GM12892 (cell line): ENCODE measurements around the gene EHBP1.

ENCODE experiments used
- DNase-seq: peaks from one replicate; pipeline ENCODE4 v3.0.0; 2011; ENCODE audit not compliant: insufficient read length
- FAIRE-seq: peaks from 2 replicates; lab custom pipeline; 2011; peaks lifted over from hg19 to GRCh38; lab: Jason Lieb, UNC
- POLR2A ChIP-seq: IDR thresholded peaks from 2 replicates; pipeline ENCODE4 v1.6.1; 2011; ENCODE audit warnings: low read depth, low read length, control low read depth
- POLR2AphosphoS5 ChIP-seq: IDR thresholded peaks from 2 replicates; pipeline ENCODE4 v1.6.1; 2011; ENCODE audit warnings: low read depth, low read length, control low read depth
- TAF1 ChIP-seq: IDR thresholded peaks from 2 replicates; pipeline ENCODE4 v1.6.1; 2011; ENCODE audit warnings: low read depth, mild to moderate bottlenecking, control low read depth, low read length, borderline replicate concordance

The EHBP1 gene

DNA sequence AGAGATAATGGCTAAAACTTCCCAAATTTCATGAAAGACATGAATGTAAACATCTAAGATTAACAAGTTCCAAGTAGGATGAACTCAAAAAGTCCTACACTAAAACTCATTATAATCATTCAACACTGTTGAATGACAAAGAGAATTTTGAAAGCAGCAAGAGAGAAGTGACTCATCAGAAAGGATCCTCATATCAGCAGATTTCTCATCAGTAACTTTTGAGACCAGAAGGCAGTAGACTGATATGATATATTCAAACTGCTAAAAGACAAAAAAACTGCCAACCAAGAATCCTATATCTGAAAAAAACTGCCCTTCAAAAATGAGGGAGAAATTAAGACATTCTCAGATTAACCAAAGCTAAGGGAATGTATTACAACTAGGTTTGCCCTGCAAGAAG lies 214.6 kb downstream of the EHBP1 start:
- DNase-seq: no peak
- no peak for FAIRE-seq
- TF ChIP-seq POLR2AphosphoS5: no peak
- TF ChIP-seq TAF1: no peak
- no peak for TF ChIP-seq POLR2A

DNA sequence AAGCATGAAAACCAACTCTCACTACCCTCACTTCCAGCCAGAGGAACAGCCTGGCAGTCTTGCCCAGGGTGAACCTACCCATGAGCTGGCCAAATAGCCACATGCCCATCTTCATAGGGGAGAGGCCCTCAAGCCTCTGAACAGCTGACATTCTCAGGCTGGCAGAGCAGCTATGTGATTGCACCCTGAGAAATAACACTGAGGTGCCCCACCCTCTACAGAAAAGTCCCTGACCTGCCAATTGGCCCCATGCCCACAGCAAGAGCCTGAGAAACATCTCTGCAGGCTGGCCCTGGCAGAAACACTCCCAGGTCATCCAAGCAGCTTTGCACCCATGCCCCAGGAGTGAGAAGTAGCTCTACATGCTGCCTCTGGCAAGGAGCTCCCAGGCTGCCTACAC lies 217.7 kb downstream of the EHBP1 start:
- FAIRE-seq (no peak), DNase-seq (no peak)
- no peak for TF ChIP-seq POLR2AphosphoS5

DNA sequence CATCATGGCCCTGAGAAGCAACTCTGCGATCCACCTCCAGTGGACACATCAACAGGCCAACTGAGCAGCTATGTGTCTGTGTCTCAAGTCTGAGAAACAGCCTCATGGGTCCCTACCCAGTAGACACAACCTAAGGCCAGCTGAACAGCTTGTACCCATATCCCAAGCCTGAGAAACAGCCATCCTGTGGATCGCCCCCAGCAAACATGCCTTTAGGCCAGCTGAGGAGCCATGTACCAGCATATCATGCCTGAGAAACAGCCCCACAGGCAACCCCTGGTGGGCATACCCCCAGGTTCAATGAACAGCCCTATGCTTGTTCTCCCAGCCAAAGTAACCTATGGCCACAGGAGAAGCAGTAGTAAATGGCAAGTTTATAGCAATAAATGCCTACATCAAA lies 218.4 kb downstream of the EHBP1 start:
- no peak for FAIRE-seq
- no peak for DNase-seq
- TF ChIP-seq TAF1 (no peak), POLR2A (no peak), POLR2AphosphoS5 (no peak)

DNA sequence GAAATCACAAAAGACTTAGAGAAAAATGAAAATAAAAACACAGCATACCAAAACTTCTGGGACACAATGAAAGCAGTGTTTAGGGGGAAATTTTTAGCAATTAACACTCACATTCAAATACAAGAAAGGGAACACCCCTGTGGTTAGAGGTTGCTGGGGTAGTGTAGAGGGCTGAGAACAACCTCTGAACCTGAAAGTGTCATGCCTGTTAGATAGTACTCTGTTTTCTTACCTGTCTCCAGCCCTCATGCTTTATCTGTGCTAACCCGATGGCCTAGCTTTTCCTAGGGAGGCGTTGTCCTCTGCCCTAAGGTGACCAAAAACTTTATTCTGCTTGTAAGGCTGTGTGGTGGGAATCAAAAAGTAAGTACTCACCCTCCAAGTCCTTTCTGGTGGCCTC lies 222.5 kb downstream of the EHBP1 start:
- no peak for TF ChIP-seq POLR2A
- no peak for TF ChIP-seq TAF1
- DNase-seq: no peak
- no peak for FAIRE-seq

DNA sequence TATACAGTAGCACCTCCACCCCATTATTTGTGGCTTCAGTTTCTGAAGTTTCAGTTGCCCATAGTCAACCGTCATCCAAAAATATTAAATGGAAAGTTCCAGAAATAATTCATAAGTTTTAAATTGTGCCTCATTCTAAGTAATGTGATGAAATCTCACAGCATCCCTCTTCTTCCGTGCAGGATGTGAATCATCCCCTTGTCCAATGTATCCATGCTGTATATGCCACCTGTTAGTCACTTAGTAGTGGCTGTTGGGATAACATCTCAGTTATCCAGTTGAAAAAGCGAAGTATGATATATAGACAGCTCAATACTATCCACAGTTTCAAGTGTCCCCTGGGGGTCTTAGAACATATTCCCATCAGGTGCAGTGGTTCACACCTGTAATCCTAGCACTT lies 226.0 kb downstream of the EHBP1 start:
- TF ChIP-seq TAF1: no peak
- TF ChIP-seq POLR2A: no peak
- TF ChIP-seq POLR2AphosphoS5: no peak
- no peak for FAIRE-seq
- DNase-seq: no peak

DNA sequence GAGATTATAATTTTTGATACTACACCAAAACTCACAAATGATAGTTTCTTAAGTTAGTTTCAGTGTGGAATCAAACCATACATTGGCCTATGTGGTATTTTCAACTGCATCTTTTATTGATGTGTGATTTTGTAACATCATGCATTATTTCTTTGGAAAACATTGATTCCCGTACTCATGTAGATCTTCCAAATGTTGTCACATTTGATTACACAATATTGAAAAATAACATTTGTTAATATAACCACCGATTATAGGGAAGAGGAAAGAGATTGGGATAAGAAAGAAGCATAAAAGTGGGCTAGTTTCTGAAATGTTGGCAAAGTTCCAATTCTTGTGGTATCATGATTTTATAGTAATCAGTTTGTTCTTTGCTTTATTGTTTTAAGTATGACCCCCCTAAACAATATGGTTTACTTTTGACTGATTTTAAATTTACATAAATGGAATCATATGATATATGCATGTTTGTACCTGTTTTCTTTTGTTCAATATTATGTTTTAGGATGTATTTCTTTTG lies 227.9 kb downstream of the EHBP1 start:
- TF ChIP-seq TAF1 (no peak), POLR2AphosphoS5 (no peak), POLR2A (no peak)
- DNase-seq (no peak), FAIRE-seq (no peak)

DNA sequence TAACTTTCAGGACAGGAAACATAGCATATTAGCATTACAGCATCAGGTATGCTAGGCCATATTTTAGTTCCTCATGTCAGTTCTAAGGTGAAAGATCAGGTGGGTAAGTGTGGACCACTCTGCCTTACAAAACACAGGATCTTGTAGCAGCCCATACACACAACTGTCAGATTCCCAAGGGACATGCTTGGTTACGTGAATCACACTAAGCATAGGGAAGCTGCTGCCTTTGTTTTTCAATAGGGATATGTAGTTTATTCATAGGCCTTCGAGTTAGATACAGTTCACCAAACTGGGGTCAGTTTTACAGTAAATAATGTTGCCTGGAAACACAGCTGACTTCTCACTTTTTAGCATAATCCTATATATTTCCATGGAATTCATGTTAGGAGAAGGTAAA lies 229.0 kb downstream of the EHBP1 start:
- no peak for FAIRE-seq
- TF ChIP-seq POLR2AphosphoS5 (no peak), TAF1 (no peak), POLR2A (no peak)
- DNase-seq: no peak

DNA sequence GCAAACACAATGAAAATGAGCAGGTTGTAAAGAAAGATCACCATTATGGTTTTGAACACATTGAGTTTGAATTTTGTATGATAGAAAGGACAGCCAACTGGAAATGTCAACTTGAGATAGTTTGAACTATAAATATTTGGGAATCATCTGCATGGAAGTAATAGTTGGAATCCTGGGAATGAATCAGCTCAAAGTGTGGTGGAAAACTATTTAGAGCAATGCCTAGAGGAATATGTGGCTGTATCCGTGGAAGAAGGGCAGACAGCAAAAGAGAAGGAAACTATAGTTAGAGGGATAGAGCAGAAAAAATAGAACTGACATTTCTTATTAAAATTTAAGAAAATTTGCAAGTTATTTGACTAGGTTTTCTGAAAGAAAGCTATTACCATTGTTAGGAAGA lies 232.6 kb downstream of the EHBP1 start:
- DNase-seq (no peak), FAIRE-seq (no peak)
- TF ChIP-seq TAF1: no peak

DNA sequence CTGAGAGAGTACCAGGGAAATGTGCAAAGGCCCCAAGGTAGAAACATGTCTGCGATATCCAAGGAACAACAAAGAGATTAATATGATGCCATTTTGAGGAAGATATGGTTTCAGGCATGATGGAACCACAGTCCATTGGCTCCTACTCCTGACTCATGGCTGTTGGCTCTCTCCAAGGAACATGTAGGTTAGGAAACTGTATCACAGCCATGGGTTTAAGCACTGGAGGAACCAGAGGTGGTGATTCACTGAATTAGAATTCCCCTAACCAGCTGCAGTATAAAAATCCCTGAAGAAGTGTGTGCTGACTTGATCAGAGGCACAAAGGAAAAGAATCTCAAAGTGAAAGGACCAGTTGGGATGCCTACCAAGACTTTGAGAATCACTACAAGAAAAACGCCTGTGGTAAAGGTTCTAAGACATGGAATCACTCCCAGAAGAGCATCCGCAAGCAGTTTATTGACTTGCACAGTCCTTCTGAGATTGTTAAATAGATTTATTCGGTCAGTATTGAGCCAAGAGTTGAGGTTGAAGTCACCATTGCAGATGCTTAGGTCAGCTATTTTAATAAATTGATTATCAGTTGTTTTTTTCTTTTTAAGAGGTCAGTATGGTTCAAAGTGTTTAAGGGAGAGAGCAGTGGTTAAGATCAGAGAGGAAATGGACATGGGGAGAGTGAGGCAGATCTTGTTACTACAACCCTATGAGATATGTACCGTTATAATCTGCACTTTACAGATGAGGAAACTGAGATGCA lies 234.4 kb downstream of the EHBP1 start:
- no peak for DNase-seq
- no peak for FAIRE-seq
- TF ChIP-seq TAF1 (no peak), POLR2A (no peak), POLR2AphosphoS5 (no peak)

DNA sequence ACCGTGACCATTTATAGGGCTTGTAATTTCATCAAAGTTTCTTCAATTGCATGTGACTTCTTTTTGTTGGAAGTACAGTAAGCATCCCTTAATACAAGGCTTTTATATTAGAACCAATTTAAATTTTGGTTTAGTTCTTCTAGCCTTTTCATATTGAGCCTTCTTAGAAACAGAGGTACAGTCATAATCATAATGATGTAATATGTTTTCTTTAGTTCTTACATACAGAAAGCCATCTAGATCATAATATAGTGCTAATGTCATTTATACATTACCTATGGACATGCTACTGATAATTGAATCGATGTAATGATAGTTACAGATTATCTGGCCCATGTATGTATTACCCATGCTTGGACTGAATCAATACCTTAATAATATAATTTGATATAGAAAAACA lies 235.2 kb downstream of the EHBP1 start:
- DNase-seq: no peak
- TF ChIP-seq TAF1: no peak
- TF ChIP-seq POLR2AphosphoS5: no peak
- TF ChIP-seq POLR2A: no peak
- FAIRE-seq: no peak

DNA sequence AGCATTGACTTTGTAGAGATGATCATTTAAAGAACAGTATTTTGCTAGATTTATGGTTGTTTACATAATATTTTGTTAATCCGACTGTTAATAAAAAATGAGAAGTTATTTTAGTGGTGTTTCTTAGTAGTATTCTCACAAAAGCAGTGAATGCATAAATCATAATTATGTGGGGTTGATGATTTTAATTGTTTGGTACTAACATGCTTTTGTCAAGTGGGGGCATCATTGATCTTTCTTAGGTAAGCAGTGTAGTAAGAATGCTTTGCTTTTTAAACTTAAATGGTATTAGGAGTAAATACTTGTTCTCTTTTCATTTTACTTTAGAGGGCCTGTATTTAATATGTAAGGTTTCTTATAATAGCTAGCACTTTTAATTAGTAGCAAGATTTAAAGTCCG lies 235.9 kb downstream of the EHBP1 start:
- DNase-seq (no peak), FAIRE-seq (no peak)
- TF ChIP-seq POLR2AphosphoS5 (no peak), TAF1 (no peak), POLR2A (no peak)

DNA sequence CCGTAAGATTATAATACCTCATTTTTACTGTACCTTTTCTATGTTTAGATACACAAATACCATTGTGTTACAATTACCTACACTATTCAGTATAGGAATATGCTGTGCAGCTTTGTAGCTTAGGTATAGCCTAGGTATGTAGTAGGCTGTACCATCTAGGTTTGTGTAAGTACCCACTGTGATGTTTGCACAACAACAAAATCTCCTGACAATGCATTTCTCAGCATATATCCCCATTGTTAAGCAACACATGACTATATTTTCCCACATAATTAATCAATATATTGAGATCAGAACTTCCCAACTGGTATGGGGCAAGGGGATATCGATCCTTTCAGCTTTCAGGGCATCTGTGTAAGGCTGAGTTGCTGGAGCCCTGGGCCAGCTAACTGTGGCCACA lies 238.8 kb downstream of the EHBP1 start:
- no peak for DNase-seq
- TF ChIP-seq POLR2AphosphoS5 (no peak), POLR2A (no peak), TAF1 (no peak)
- no peak for FAIRE-seq
